ENCODE results near the gene ZKSCAN8. TPM values are rescaled to one million over a fixed set of nuclear protein-coding genes. Genes with fewer than 3 reads are reported as not detected.
A peak's percentile ranks its signal among the peaks of the same experiment; 100 is the strongest.

Gene ZKSCAN8
- total RNA-seq, 6 experiments from 2014 or later, result 5.4 to 7.2 (median 6.8) TPM

GRCh38 chr6:28158318-28158717 lies 16.6 kb downstream of the ZKSCAN8 start:
- TF ChIP-seq POLR2A (IDR thresholded peaks at IDR 0.05) (no peak), CTCF (IDR thresholded peaks at IDR 0.05) (no peak)

GRCh38 chr6:28159029-28159607 lies 17.4 kb downstream of the ZKSCAN8 start:
- 83% methylated on average over 4 of the region's 4 CpGs for WGBS (ENCODE audit: insufficient coverage, low coverage, low lambda C conversion rate, missing lambda C conversion rate)
- no peaks in the 10 kb centered on the region for H3K9me3 ChIP-seq
- intact Hi-C loops (cut with DNase I), result no loop called here
- H3K4me1 ChIP-seq, result peaks cover 0 to 5% (median 0%) of the 10 kb centered on the region in 4 donors
- no peak overlapping the region for H3K4me3 ChIP-seq
- DNase-seq (no peak), ATAC-seq (no peak)
- no peaks in the 10 kb centered on the region for H3K27me3 ChIP-seq
- peaks cover 0 to 14% (median 7%) of the 10 kb centered on the region in 4 donors for H3K36me3 ChIP-seq
- no peak overlapping the region for H3K27ac ChIP-seq
- TF ChIP-seq POLR2A (IDR thresholded peaks at IDR 0.05) (no peak), CTCF (IDR thresholded peaks at IDR 0.05) (no peak)

More at GRCh38 chr6:28158318-28158717, 16.6 kb downstream of the ZKSCAN8 start:
- ATAC-seq, result no peak
- no peaks in the 10 kb centered on the region for H3K9me3 ChIP-seq
- no peaks in the 10 kb centered on the region for H3K27me3 ChIP-seq
- no peak overlapping the region for H3K27ac ChIP-seq
- H3K36me3 ChIP-seq, result peaks cover 7 to 22% (median 12%) of the 10 kb centered on the region in 4 donors
- 91% methylated on average over 3 of the region's 3 CpGs for WGBS (ENCODE audit: insufficient coverage, low coverage, low lambda C conversion rate, missing lambda C conversion rate)
- intact Hi-C loops (cut with DNase I), result no loop called here
- H3K4me1 ChIP-seq, result peaks cover 0 to 5% (median 0%) of the 10 kb centered on the region in 4 donors
- no peak for DNase-seq
- no peak overlapping the region for H3K4me3 ChIP-seq

GRCh38 chr6:28160233-28160632 lies 18.6 kb downstream of the ZKSCAN8 start:
- Histone ChIP-seq H3K9me3 (no peaks in the 10 kb centered on the region), H3K27ac (no peak overlapping the region), H3K4me1 (peaks cover 0 to 5% (median 0%) of the 10 kb centered on the region in 4 donors), H3K36me3 (peaks cover 0 to 3% (median under 1%) of the 10 kb centered on the region in 4 donors), H3K27me3 (no peaks in the 10 kb centered on the region), H3K4me3 (no peak overlapping the region)
- no peak for ATAC-seq
- no peak for TF ChIP-seq POLR2A (IDR thresholded peaks at IDR 0.05)
- intact Hi-C loops (cut with DNase I), result no loop called here
- 72% methylated on average over 2 of the region's 2 CpGs for WGBS (ENCODE audit: insufficient coverage, low coverage, low lambda C conversion rate, missing lambda C conversion rate)
- DNase-seq, result no peak

DNA sequence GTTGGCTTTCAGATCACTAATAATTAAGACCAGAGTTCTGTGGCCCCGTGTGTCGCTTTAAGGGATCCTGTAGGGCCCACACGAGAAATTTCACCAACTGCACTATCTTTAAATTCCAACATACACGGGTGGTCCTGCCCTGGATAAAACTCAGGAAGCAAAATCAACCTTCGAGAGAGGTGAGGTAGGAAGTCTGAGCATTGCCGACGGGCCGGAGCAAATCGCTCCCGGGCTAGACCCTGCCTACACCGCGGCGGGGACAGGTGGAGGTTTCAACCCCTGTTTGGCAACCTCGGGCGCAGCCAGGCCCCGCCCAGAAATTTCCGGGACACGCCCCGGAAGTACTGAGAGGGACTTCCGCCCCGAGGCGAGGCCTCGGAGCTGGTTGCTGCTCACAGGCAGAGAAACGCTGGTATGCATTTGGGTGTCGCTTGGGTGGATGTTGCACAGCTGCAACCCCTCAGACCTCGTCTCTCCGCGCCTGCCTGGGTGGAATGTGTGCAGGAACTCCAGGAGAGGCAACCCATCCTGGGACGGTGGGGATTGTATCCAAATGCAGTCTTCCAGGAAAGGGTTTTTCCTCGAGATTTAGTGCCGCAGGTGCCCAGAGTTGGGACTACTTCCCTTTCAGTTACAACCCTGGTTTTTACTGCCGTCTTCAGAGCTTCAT lies 19.9 kb downstream of the ZKSCAN8 start:
- Histone ChIP-seq H3K27me3 (no peaks in the 10 kb centered on the region), H3K4me1 (peaks cover 0 to 5% (median 0%) of the 10 kb centered on the region in 4 donors), H3K36me3 (no peaks in the 10 kb centered on the region), H3K27ac (no peak overlapping the region), H3K9me3 (no peaks in the 10 kb centered on the region), H3K4me3 (peak overlapping the region; percentile 31 to 52 (median 39))
- no peak for TF ChIP-seq CTCF (IDR thresholded peaks at IDR 0.05)
- TF ChIP-seq POLR2A (IDR thresholded peaks at IDR 0.05), result no peak
- intact Hi-C loops (cut with DNase I), result no loop called here
- ATAC-seq (peak; percentile 71 to 96 (median 87)), DNase-seq (peak; percentile 63 to 74 (median 66))
- WGBS (ENCODE audit: insufficient coverage, low coverage, low lambda C conversion rate, missing lambda C conversion rate), result 28% methylated on average over 7 of the region's 32 CpGs

DNA sequence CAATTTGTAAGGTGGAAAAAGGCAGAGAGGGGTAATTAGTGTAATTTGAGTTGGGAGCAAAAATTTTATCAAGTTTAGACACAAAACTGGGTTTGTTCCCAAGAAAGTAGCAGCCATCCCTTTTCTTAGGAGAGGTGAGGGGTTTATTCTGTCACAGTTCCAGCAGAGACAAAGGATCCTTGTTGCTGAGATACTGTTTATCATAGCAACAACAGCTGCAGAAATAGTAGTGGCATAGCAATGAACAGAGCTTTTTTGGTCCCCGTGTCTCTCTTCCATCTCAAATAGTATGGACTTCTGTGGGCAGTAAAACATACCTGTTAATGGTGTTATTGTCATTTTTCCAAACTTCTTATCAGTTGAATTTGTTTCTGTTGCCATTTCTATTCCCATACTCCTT lies 23.9 kb downstream of the ZKSCAN8 start:
- Histone ChIP-seq H3K9me3 (no peaks in the 10 kb centered on the region), H3K27me3 (no peaks in the 10 kb centered on the region), H3K36me3 (no peaks in the 10 kb centered on the region), H3K27ac (no peak overlapping the region), H3K4me3 (no peak overlapping the region), H3K4me1 (peaks cover 0 to 5% (median 0%) of the 10 kb centered on the region in 4 donors)
- ATAC-seq (no peak), DNase-seq (no peak)
- TF ChIP-seq CTCF (IDR thresholded peaks at IDR 0.05), result no peak
- TF ChIP-seq POLR2A (IDR thresholded peaks at IDR 0.05), result no peak
- intact Hi-C loops (cut with DNase I), result no loop called here
- 100% methylated on average over 1 of the region's 1 CpG for WGBS (ENCODE audit: insufficient coverage, low coverage, low lambda C conversion rate, missing lambda C conversion rate)
